IPS DF 4.7 (cell line): ENCODE measurements around the gene ARSG.
"Not testable (repeated sequence)": the region's sequence is repeated elsewhere in the genome, so short reads cannot be mapped to it uniquely, and the experiment has no call there.

ENCODE experiments used
- DNase-seq: peaks from one replicate; pipeline ENCODE4 v3.0.0-alpha.2; 2013; ENCODE audit warnings: low spot score; ENCODE audit errors: extremely low read depth

Gene ARSG

DNA sequence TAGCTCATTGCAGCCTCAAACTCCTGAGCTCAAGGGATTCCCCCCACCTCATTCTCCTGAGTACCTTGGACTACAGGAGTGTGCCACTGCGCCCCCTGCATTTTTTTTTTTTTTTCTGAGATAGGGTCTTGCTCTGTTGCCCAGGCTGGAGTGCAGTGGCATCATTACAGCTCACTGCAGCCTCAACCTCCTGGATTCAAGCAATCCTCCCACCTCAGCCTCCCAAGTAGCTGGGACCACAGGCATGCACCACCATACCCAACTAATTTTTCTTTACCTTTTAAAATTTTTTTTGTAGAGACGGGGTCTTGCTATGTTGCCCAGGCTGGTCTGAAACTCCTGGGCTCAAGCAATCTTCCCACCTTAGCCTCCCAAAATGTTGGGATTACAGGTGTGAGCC is 84.9 kb downstream of the ARSG start:
- not testable (repeated sequence) for DNase-seq

- no peak for DNase-seq
Observed at GRCh38 chr17:68377771-68378267, 86.5 kb downstream of the ARSG start.

GRCh38 chr17:68378268-68379176 is 87.2 kb downstream of the ARSG start:
- no peak for DNase-seq

DNA sequence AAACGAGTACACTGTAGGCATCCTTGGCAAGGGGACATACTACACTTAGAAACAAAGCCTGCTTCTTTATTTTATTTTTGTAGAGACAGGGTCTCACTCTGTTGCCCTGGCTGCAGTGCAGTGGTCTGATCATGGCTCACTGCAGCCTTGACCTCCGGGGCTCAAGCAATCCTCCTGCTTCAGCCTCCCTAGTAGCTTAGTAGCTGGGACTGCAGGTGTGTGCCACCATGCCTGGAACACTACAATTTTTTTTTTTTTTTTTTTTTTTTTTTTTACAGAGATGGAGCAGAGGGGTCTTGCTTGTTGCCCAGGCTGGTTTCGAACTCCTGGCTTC is 87.8 kb downstream of the ARSG start:
- no peak for DNase-seq

DNA sequence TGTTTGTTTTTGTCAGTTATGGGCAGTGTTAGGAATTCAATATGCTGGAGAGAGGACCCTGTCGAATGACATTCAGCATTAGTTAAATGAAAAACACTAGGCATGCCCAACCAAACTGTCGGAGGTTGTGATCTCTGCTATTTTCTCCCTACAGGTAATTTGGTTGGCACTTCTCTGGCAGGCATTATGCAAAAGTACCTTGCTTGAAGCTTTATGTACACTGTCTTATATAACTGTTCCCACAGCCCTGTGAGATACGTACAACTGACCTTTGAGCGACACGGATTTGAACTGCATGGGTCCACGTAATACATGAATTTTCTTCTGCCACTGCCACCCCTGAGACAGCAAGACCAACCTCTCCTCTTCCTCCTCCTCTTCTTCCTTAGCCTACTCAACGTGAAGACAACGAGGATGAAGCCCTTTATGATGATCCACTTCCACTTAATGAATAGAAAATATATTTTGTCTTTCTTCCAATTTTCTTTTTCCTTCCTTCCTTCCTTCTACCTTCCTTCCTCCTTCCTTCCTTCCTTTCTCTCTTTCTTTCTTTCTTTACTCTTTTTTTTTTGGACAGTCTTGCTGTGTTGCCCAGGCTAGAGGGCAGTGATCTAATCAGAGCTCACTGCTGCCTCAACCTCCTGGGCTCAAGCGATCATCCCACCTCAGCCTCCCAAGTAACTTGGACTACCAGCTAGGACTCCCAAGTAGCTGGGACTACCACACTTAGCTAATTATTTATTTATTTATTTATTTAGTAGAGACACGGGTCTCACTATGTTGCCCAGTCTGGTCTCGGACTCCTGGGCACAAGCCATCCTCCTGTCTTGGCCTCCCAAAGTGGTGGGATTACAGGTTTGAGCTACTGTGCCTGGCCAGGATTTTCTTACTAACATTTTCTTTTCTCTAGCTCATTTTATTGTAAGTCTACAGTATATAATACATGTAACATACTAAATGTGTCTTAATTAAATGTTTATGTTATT is 88.7 kb downstream of the ARSG start:
- no peak for DNase-seq

GRCh38 chr17:68381076-68381900 is 90.0 kb downstream of the ARSG start:
- DNase-seq: no peak

DNA sequence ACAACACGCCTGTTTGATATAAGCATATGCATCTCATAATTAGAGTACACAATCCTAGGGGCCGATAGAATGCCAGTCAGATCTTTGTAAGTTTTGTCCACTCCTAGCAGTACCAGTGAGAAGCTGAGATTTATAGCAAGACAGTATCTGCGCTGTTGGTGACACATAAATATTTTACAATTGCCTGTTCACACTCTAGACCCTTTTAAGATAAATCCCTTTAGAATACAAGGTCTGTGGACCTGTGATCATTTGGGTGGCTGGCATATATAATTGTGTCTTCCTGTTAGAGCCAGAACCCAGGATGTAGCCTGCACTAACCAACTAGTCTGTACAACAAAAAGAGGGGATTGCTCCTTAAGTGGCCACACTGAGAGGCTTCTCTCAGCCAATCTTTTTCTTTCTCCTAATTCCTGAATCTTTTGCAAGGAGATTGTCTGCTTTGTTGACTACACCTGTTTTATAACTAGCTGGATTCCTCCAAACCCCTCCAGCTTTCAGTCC is 91.3 kb downstream of the ARSG start:
- DNase-seq: no peak

DNA sequence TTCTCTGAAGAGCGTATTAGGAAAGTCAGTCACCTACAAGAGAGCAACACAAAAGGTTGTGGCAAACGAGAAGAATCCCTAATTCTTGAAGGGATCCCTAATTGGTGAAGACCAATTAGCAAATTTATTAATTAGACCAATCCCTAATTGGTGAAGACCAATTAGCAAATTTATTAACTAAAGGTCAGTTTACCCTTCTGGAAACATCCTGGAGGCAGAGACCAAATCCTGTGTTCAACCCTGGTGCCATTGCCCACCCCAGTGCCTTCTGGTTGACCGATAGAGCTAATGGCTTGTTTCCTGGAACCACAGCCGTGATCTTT is 91.8 kb downstream of the ARSG start:
- DNase-seq: no peak

- DNase-seq: no peak
Observed at GRCh38 chr17:68383443-68384321, 92.4 kb downstream of the ARSG start.

DNA sequence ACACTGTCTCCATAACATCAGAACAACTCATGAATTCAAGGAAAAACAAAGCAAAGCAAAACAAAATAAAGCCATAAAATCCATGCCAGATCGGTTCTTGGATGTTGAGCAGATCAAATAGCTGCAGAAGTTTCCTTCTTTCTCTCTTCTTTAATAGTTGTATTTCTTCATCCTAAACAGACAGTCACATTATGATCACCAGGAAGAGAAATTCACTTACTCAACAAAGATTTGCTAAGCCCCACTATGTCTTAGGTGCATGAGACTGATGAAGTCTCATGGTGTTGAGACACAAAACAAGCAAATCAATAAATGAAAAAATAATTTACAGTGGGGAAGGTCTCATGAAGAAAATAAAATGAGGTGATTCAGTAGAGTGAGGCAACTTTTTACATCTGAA is 93.2 kb downstream of the ARSG start:
- DNase-seq: no peak

- DNase-seq: no peak
Observed at GRCh38 chr17:68384941-68385340, 93.6 kb downstream of the ARSG start.

- DNase-seq: no peak
Observed at GRCh38 chr17:68385490-68386215, 94.4 kb downstream of the ARSG start.

DNA sequence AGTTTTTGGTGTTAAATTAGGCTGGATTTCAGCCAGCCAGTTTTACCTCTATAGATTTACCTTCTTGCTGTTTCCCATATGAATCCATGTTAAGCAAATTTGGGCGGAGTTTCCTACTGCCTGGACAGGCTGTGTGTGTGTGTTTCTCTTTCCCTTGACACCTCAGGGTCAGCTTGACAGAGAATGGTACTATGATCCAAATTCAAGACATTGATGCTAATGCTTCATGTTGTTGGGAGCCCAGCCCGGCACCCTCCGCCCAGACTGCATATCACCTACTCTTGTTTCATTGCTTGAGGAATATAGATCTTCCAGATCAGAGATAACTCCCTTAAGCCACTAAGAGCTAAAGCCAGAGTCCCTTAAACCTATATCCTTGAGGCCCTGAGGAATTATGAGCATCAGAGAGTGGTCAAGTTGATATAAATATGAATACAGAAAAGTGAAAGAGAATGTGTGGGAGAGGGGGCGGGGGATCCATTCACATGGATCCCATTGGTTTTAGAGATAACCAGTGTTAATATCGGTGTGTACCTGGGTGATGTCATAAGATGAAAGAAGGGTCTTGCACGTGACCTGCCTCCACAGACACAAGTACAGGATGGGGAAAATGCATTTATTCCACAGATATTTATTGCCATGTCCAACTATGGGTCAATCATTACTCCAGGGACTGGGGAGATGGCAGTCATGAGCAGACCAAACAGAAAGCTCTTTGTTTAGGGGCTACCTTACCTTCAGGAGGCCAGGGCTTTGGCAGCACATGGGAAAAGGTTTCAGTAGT is 96.3 kb downstream of the ARSG start:
- DNase-seq: no peak

GRCh38 chr17:68389041-68389440 is 97.7 kb downstream of the ARSG start:
- DNase-seq: no peak

DNA sequence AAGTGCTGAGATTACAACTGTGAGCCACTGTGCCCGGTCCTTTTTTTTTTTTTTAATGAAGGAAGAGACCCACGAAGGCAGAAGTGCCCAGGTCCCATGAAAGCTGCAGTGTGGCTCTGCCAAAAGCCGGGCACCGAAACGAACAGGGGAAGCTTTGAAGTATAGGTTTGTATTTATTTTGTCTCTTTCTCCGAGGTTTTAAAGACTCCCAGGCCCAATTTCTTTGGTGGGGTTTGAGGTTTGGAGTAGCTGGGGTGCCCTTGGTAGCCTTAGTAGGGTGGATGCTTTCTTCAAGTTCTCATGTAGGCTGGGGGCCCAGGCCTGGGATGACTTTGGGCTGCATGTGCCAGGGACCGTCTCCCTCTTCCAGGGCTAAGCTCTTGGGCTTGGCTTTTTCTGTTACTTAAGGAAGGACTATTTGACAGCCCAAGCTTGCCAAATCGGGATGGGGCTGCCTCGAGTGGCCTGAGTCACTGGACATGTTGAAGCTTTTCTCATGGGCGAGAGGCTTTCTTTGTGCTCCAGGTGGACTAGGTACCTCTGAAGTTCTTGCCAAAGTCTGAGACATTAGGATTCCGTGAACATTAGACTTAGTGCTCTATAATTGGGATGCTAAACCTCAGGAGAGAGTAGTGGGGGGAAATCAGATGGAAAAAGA is 99.7 kb downstream of the ARSG start:
- DNase-seq: no peak

DNA sequence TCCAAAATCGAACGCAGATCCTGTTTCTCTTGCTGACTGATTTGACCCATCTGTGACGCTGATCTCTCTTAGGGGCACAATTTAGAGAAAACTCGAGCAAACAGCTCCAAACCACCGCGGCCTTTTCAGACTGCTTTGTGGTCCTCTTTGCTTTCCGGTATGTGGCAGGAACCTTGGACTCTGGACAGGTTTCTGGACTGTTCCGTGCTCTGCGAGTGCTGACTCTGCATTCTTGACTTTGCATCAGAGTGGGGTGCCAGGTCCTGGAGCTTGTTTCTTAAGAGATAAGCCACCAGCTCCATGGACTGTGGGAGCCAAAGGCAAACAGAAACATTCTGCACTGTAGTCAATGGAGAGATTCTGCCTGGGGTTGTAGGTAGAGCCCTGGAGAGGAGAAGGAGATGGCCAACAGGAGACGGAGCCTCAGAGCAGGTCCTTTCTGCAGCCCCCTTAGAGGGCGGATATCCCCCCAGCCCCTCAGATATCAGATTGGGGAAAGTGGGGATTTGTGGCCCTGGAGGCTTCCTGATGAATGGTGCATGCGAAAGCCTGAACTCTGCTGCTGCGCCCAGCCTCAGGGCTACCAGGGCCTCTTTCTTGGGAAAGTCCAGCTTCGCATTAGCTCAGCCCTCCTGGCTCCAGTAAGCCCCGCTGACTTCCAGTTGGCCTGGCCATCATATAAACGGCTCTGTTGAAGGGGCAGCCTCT is 100.4 kb downstream of the ARSG start:
- no peak for DNase-seq

DNA sequence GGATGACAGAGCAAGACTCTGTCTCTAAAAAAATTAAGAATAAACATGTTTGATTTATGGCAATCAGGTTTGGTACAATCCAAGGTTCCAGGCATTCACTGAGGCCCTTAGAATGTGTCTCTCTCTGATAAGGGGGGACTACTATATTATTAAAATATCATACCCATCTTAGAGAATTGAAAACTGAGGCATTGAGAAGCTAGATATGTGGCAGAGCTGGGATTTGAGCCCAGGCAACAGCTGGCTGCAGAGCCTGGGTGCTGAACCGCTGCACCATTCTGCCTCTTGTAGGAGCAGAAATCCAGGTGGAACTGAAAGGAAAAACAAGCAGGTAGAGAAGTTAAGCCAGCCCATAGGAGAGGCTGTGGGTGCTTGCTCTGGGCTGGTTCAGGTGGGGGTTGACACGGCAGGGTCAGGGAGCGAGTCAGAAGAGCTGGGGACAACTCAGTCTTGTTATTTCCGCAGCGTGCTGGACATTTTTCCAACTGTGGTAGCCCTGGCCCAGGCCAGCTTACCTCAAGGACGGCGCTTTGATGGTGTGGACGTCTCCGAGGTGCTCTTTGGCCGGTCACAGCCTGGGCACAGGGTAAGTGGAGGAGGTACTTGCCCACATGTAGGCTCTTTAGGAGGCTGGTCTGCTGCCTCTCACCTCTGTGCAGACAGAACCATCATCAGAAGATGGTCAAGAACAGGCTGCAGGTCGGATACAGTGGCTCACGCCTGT is 103.5 kb downstream of the ARSG start:
- DNase-seq: no peak
